GM21786 (cell line): ENCODE data around the gene ARHGEF11.
"Not testable (repeated sequence)": the region's sequence is repeated elsewhere in the genome, so short reads cannot be mapped to it uniquely, and the experiment has no call there.

Experiments used
- ATAC-seq: cut with Tn5 transposase; IDR thresholded peaks from one replicate; pipeline ENCODE4 v1.9.1; 2021; ENCODE audit not compliant: unreplicated experiment

The ARHGEF11 gene

DNA sequence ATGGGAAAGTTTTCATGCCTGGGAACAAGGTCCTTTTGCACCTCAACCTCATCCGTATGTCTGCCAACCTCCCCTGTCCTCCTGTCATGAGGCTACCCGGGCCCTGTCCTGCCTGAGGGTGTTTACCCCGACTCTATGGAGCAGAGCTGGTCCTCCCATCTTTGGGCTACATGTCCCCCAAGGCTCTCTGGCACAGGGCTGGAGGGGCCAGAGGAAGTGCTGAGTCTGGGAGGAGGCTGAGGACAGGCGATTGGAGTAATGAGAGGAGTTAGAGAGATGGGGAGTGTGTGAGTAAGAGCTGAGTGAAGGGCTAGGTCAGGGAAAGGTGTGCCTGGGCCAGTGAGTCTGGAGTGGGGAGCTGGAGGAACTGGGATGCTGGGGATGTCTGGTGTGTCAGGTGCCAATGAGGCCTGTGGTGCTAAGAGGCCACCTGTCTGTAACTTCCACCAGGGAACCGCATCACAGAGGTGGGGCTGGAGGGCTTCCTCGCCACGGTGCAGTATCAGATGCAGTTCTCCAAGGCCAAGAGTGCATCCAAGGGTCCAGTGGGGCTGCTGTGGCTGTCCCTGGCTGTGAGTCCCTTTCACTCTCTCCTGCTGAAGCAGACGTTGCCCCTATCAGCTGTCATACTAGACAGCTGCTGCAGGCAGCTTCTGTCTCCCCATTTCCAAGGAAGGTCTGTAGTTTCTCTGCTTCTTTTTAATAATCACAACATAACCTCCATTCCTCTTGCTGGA is 113.4 kb downstream of the ARHGEF11 start:
- ATAC-seq, result no peak

- ATAC-seq, result no peak
These were observed 114.2 kb downstream of the ARHGEF11 start for GRCh38 chr1:156931211-156931952.

- no peak for ATAC-seq
These were observed 115.1 kb downstream of the ARHGEF11 start for GRCh38 chr1:156930483-156930882.

DNA sequence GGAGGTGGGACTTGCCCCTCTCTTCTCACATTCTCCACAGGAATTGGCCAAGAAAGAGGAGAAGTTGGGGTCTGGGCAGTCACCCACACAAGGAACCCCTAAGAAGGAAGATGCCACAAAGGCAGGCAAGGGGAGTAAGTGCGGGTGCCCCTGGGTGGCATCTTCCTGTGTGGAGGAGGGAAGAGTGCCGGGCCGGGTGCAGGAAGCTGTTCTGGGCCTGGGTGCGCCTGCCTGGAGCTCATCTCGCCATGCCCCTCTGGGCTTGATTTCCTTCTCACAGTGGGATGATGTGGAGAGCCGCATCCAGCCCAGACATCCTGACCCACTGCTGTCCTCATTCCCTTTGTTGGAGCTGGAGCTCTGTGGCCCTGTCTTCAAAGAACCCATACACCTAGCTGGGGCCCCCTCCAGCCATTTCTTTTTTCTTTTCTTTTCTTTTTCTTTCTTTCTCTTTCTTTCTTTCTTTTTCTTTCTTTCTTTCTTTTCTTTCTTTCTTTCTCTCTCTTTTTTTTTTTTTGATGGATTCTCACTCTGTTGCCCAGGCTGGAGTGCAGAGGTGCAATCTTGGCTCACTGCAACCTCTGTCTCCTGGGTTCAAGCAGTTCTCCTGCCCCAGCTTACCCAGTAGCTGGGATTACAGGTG is 115.8 kb downstream of the ARHGEF11 start:
- no peak for ATAC-seq

GRCh38 chr1:156928043-156928602 is 117.4 kb downstream of the ARHGEF11 start:
- no peak for ATAC-seq

DNA sequence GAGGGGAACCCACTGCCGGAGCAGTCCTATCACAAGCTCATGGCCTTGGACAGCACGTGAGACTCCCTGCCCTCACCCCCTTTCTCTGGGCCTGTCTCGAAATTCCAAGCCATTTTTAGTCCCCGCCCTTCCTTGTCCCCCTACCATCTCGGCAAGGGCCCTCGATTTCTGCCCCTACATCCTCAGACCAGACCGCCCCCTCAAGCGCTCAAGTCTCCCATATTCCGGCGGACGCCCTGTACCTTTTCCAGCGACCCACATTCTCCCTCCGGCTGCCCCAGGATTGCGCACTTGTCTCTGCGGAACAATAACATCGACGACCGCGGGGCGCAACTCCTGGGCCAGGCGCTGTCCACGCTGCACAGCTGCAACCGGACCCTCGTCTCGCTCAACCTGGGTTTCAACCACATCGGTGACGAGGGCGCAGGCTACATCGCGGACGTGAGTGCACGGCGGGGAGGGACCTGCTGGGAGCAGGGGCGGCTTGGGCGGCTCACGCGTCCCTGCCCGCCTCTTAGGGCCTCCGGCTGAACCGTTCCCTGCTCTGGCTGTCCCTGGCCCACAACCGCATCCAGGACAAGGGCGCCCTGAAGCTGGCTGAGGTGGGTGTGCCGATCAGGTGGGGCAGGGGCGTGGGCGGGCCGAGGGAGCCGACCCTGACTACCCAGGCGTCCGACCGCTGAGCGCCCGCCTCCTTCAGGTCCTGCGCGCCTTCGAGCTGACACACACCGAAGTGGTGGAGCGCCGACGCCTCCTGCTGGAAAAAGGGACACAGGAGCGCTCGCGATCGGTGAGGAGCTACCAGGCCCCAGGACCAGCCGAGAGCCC is 118.1 kb downstream of the ARHGEF11 start:
- no peak for ATAC-seq

- not testable (repeated sequence) for ATAC-seq
These were observed 118.8 kb downstream of the ARHGEF11 start for GRCh38 chr1:156926695-156927094.

GRCh38 chr1:156926175-156926574 is 119.4 kb downstream of the ARHGEF11 start:
- ATAC-seq, result no peak

- ATAC-seq, result no peak
These were observed 120.2 kb downstream of the ARHGEF11 start for GRCh38 chr1:156925154-156926010.

GRCh38 chr1:156924478-156925153 is 120.9 kb downstream of the ARHGEF11 start:
- no peak for ATAC-seq

- no peak for ATAC-seq
These were observed 121.7 kb downstream of the ARHGEF11 start for GRCh38 chr1:156923670-156924477.

GRCh38 chr1:156922986-156923669 is 122.4 kb downstream of the ARHGEF11 start:
- ATAC-seq, result no peak

DNA sequence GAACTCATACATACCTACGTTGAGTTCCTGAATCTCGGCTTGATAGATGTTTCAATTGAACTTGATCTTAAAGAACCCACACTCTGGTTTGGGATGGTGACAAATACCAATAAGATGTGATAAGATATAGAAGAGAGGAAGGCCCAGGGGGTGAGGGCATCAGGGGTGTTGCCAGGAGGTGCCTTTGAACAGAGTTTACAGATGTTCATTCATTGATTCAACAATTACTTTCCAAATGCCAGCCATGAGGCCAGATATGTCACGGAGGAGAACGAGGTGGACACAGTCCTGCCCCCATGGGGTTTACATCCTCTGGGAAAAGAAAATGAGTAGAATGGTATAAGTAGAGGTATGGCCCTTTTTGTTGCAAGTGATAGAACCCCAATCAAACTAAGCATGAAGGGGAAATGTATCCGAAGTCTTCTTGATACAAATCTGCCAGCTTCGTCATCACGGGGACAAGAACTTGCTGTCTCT is 124.5 kb downstream of the ARHGEF11 start:
- no peak for ATAC-seq

DNA sequence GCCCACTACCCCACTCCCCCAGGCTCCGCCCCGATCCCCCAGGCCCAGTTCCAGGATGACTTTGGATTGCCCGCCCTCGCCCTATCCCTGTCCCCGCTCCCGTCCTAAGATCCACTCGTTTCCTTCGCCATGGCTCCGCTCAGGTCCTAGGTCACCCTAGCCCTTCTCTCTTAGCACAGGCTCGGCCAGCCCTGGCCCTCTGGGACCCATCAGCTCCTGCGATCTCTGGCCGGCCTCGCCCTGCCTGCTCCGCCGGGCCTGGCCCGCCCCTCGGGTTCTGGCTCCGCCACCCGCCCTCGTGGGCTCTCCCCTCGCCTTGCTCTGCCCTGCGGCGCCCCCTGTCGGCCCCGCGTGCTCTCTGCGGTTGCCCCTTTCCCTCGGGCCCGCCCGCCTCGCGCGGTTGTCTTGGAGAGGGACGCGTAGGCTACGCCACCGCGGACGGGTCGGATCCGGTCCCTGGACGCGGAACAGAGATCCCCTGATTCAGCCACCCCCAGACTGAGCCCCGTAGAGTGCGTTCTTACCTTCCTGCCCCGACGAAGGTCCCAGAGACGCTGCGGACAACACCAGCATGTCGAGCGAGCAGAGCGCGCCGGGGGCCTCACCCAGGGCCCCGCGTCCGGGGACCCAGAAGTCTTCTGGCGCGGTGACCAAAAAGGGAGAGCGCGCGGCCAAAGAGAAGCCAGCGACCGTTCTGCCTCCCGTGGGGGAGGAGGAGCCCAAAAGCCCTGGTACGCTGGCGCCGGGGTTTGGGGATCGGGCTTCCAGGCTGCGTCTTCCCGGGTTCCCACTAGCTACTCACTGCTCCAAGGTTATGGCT is 125.1 kb downstream of the ARHGEF11 start, which contains the start of gene LRRC71:
Gene LRRC71, plus strand, starts transcription at position 400 of the 820 bp plus-strand sequence. Its CDS starts 172 bp downstream, at position 572.
- no peak for ATAC-seq

GRCh38 chr1:156914440-156914856 is 131.1 kb downstream of the ARHGEF11 start:
- no peak for ATAC-seq

GRCh38 chr1:156913809-156914387 is 131.6 kb downstream of the ARHGEF11 start:
- ATAC-seq, result no peak
